GM12875 (cell line): Measurements from ENCODE around the gene SHMT2.

Experiments used
- H3K4me3 ChIP-seq: one replicate; pipeline ENCODE4 v1.5.1; 2011; ENCODE audit warnings: low read depth, low read length, control low read depth
- TF ChIP-seq, protein P1 (sequence below): IDR thresholded peaks from 2 replicates; pipeline ENCODE4 v1.5.1; 2011; ENCODE audit warnings: low read depth, mild to moderate bottlenecking, control low read depth, inconsistent platforms, low read length, moderate library complexity, borderline replicate concordance; ENCODE audit not compliant: insufficient read depth

Gene SHMT2

GRCh38 chr12:57229634-57230380 is at the start of gene SHMT2:
SHMT2 (plus strand) TSS chr12:57229711; CDS start chr12:57229779, 68 bp downstream.
- TF ChIP-seq, protein P1, sequence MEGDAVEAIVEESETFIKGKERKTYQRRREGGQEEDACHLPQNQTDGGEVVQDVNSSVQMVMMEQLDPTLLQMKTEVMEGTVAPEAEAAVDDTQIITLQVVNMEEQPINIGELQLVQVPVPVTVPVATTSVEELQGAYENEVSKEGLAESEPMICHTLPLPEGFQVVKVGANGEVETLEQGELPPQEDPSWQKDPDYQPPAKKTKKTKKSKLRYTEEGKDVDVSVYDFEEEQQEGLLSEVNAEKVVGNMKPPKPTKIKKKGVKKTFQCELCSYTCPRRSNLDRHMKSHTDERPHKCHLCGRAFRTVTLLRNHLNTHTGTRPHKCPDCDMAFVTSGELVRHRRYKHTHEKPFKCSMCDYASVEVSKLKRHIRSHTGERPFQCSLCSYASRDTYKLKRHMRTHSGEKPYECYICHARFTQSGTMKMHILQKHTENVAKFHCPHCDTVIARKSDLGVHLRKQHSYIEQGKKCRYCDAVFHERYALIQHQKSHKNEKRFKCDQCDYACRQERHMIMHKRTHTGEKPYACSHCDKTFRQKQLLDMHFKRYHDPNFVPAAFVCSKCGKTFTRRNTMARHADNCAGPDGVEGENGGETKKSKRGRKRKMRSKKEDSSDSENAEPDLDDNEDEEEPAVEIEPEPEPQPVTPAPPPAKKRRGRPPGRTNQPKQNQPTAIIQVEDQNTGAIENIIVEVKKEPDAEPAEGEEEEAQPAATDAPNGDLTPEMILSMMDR: no peak
- H3K4me3 ChIP-seq: peak within 1 kb of the TSS; percentile 79

DNA sequence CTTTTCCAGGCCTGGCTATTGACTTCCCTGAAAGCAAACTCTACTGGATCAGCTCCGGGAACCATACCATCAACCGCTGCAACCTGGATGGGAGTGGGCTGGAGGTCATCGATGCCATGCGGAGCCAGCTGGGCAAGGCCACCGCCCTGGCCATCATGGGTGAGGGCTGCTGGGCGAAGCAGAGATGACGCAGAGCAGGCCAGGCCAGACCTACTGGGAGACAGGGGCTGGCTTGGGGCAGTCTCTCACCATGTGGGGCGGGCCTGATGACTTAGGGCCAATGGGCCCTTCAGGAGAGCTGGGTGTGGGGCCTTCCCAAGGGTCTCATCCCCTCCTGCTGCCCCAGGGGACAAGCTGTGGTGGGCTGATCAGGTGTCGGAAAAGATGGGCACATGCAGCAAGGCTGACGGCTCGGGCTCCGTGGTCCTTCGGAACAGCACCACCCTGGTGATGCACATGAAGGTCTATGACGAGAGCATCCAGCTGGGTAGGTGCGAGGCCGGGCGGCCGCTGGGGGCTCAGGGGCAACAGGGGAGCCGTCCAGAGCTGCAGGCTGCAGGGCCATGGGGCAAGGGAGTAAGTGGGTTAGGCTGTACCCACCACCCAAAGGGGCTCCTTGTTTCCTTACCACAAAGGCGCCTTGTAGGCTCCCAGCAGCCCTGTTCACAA is 49.1 kb upstream of the SHMT2 start:
- TF ChIP-seq, protein P1: no peak
- no peak overlapping the region for H3K4me3 ChIP-seq

DNA sequence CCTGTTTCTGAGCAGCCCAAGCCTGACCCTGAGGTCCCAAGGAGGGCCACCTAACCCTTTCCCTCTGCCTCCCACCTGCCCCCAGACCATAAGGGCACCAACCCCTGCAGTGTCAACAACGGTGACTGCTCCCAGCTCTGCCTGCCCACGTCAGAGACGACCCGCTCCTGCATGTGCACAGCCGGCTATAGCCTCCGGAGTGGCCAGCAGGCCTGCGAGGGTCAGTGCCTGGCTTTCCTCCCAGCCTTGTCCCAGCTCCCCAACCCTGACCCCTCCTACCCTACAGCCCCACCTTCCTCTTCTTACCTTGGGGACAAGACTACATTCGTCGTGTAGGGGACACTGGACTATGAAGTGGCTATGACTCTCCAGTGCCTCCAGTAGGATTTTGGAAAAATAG is 48.4 kb upstream of the SHMT2 start:
- no peak overlapping the region for H3K4me3 ChIP-seq
- TF ChIP-seq, protein P1: no peak

GRCh38 chr12:57181561-57182155 is 47.9 kb upstream of the SHMT2 start:
- TF ChIP-seq, protein P1: no peak
- H3K4me3 ChIP-seq: no peak overlapping the region

- no peak overlapping the region for H3K4me3 ChIP-seq
- TF ChIP-seq, protein P1: peak; percentile 97
Observed at GRCh38 chr12:57182918-57183575, 46.5 kb upstream of the SHMT2 start.

DNA sequence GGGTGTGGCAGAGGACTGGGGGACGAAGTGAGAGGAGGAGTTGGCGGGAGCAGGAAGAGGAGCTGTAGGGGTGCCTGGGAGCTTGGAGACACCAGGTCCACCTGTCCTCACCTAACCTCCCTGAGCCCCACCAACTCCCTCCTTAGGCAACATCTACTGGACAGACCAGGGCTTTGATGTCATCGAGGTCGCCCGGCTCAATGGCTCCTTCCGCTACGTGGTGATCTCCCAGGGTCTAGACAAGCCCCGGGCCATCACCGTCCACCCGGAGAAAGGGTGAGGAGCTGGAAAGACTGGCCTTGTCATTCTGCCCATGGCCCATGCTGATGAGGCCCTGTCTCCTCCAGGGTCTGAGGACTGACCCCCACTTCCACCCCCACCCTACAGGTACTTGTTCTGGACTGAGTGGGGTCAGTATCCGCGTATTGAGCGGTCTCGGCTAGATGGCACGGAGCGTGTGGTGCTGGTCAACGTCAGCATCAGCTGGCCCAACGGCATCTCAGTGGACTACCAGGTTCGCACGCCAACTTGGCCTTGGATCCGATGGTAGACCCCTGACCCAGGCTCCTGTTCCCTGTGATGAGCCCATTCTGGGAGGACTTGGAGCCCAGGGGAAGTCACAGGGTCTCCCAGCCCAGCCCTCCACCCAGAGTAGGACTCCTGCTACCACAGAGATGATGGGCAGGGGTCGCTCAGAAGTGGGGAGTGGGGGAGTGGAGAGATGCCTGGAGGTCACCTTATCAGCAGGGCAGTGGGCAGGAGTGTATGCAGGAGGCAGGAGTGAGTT is 45.4 kb upstream of the SHMT2 start:
- TF ChIP-seq, protein P1: no peak

More for the DNA sequence above, 45.4 kb upstream of the SHMT2 start:
- H3K4me3 ChIP-seq: no peak overlapping the region
